Left ventricle myocardium superior (tissue), 1 donor: ENCODE measurements around the gene OR8D1. TPM values are rescaled to one million over a fixed set of nuclear protein-coding genes. Genes with fewer than 3 reads are reported as not detected.

Experiments
- ATAC-seq: fragments of 200-7000 bp; cut with Tn5 transposase; one replicate; pipeline ENCODE4 v1.9.1; 2020; ENCODE audit warnings: mild to moderate bottlenecking, moderate library complexity
- DNase-seq: peaks from one replicate; pipeline ENCODE4 v3.0.0-alpha.2; 2020
- intact Hi-C: fragments of 100-400 bp; cut with micrococcal nuclease; formaldehyde crosslinking; loops from one replicate; pipeline ENCODE4 v1.11.0; 2022
- long read RNA-seq: library from polyadenylated mRNA; unstranded; transcript quantifications from one replicate; pipeline ENCODE4 v2.0.0, GENCODE V29; 2021
- total RNA-seq: library from RNA; stranded (reverse); fragmentation: NEBNext Ultra II Directional; extraction: Animal tissue kit (Norgen Biotek cat#: 25700); gene quantifications from one replicate; pipeline ENCODE4 v1.2.1, GENCODE V29; 2021
- donor health status: DM: no; HTN: yes; CAD: no; lungs with severe emphysema.

Gene OR8D1
- not detected for total RNA-seq
- long read RNA-seq, result 0 reads

DNA sequence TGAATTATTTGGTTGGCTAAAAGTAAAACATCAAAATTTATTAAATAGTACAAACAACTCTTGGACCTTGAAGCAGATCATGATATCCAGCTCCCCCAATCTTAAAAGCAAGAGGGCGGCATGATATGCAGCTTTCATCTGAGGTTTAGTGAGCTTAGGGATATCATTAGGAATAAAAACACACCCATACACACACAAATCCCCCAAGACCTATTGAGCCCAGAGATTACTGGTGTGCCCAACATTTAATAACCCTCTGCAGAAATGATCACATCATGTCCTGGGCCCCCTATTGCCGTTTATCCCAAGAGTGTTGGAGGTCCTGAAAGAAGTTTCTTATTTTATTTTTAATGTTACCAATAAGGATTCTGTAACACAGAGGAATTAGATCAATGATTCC lies at the start of gene OR8D1:
Gene OR8D1 (minus strand): TSS at position 101 of the 400 bp plus-strand sequence. CDS start 3,183 bp downstream, outside the sequence.
- intact Hi-C loops, result no loop called here
- no peak for DNase-seq
- no peak for ATAC-seq

DNA sequence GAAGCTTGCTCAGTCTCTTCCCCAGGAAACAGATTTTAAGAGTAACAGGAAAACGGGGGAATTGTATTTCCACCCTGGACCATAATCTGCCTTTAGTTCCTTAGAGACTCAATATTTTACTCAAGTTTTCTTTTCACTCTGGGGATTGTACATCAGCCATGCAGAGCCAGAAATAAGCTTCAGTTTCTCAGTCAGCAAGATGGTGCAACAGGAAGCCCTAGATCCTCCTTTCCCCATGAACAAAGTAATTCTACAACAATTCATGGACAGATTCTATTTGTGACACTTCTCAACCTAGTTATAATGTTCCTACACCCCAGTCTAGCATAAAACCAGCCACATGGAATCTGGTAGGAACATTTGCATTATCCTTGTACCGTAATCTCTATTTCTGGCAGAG lies 45.8 kb upstream of the OR8D1 start:
- DNase-seq (no peak), ATAC-seq (no peak)
- intact Hi-C loops, result no loop called here

GRCh38 chr11:124346311-124346955 lies 32.7 kb upstream of the OR8D1 start:
- ATAC-seq (no peak), DNase-seq (no peak)
- intact Hi-C loops, result no loop called here

- intact Hi-C loops, result no loop called here
- ATAC-seq (no peak), DNase-seq (no peak)
Observed at GRCh38 chr11:124344346-124344745, 30.6 kb upstream of the OR8D1 start.

- DNase-seq (no peak), ATAC-seq (no peak)
- intact Hi-C loops, result no loop called here
Observed at GRCh38 chr11:124340142-124340447, 26.3 kb upstream of the OR8D1 start.

DNA sequence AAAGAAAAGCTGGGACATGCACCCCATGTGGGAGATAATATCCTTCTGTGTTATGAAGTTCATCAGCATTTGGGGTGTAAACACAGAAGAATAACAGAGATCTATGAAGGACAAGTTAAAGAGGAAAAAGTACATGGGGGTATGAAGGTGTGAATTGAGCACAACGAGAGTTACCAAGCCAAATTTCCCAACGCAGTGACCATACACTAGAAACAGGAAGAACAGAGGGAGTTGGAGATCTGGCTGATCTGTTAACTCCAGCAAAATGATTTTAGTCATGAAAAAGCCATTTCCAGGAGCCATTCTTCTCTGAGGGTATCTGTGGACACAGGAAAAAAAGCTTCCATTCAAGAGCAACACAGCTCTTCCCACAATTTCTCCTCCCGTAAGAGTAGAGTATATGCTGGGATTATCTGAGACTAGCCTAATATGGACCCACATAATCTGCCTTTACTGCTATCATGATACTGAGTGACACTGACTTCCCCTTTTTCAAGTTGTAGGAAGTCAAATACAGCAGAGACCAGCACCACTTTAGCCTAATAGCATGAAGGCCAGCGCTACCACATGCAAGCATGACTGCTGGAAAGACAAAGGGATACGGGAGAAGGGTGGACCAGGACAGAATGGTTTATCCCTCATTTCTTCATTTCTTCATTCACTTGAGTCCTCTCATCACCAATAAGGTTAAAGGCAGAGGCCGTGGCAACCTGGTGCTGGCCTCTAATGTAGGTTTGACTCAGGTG lies 25.8 kb upstream of the OR8D1 start:
- intact Hi-C loops, result no loop called here
- DNase-seq, result no peak
- no peak for ATAC-seq

- intact Hi-C loops, result no loop called here
Observed at GRCh38 chr11:124331873-124332272, 18.1 kb upstream of the OR8D1 start.

GRCh38 chr11:124329787-124330478 lies 16.2 kb upstream of the OR8D1 start:
- no peak for ATAC-seq
- no peak for DNase-seq
- intact Hi-C loops, result no loop called here

More at GRCh38 chr11:124331873-124332272, 18.1 kb upstream of the OR8D1 start:
- ATAC-seq (no peak), DNase-seq (no peak)

- ATAC-seq, result no peak
- intact Hi-C loops, result no loop called here
Observed at GRCh38 chr11:124327775-124328174, 14.0 kb upstream of the OR8D1 start.

DNA sequence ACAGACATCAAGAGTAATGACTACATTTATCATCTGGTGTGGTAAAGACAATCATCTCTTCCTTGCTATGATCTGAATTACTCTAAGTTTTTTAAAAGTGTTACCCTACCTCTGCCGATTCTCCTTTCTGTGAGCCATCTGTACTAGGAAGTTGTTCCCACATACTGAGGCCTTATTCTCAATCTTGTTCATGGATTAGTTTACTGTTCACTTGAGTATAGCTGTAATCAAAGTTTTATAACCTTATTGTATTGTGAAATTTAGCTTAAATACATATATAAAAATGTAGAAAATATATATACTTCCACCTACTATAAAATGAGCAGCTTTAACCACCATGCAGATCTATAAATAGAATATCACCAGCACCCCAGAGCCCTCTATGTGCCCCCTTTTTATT lies 8.6 kb upstream of the OR8D1 start:
- intact Hi-C loops, result no loop called here
- ATAC-seq (no peak), DNase-seq (no peak)

More at GRCh38 chr11:124327775-124328174, 14.0 kb upstream of the OR8D1 start:
- DNase-seq, result no peak

GRCh38 chr11:124320097-124320496 lies 6.3 kb upstream of the OR8D1 start, which contains the start of gene OR8D2:
OR8D2 (minus strand) TSS chr11:124320197; CDS start chr11:124320197, 0 bp downstream.
- intact Hi-C loops, result no loop called here
- ATAC-seq (no peak), DNase-seq (no peak)

- ATAC-seq (no peak), DNase-seq (no peak)
- intact Hi-C loops, result no loop called here
Observed at GRCh38 chr11:124315052-124315451, 1.3 kb upstream of the OR8D1 start.

DNA sequence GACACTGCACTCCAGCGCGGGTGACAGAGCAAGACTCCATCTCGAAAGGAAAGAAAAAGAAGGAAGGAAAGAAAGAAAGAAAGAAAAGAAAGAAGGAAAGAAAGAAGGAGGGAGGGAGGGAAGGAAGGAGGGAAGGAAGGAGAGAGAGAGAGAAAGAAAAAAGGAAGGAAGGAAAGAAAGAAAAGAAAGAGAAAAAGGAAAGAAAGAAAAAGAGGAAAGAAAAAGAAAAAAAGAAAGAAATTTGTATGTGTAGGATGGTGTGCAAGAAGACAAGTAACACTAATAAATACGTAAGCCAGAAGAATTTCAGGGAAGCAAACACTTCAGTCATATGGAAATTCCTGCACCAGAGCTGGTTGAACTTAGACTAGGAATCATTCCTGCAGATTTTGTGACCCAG lies 618 bp downstream of the OR8D1 start:
- ATAC-seq, result no peak
- DNase-seq, result no peak

GRCh38 chr11:124311670-124312069 lies 2.1 kb downstream of the OR8D1 start:
- no peak for ATAC-seq
- DNase-seq, result no peak
- intact Hi-C loops, result no loop called here

More for the DNA sequence above, 618 bp downstream of the OR8D1 start:
- intact Hi-C loops, result no loop called here

DNA sequence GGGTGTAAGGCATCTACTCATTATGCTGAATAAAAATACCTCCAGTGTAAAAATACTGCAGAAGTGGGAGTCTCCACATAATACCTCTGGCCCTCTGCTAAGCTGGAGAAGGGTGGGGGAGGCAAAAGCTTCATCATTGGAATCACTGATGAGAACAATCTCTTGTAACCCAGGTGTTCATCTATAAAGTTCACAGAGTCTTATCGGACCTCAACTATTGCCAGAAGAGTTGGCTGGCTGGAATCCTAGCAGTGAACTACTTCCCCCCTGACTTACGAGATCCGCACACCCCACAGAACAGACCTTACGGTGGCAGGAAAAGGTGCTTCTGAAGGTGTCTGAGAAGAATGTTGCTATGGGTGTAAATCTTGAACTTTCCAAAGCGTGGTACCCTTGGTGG lies 2.5 kb downstream of the OR8D1 start:
- ATAC-seq (no peak), DNase-seq (no peak)
- intact Hi-C loops, result no loop called here

GRCh38 chr11:124310721-124311120 lies 3.0 kb downstream of the OR8D1 start:
- no peak for ATAC-seq
- intact Hi-C loops, result no loop called here

DNA sequence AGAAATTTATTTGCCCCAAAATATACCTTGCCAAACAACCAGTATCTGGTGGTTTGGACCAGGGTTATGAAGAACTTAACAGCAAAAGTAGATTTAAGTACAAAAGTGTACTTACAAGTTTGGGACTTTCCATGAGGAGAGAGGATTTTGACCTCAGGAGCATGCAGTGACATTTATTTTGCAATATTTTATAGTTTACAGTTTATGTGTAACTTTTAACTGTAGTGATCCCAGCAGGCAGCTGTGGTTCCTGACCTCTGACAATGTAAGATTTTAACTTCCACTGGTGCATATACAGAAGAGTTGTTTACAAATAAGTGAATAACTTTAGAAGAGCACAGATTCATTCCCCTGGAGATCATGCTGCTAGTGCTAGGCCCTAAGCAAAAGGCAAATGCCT lies 6.7 kb downstream of the OR8D1 start:
- intact Hi-C loops, result no loop called here
- ATAC-seq (no peak), DNase-seq (no peak)

More at GRCh38 chr11:124310721-124311120, 3.0 kb downstream of the OR8D1 start:
- DNase-seq, result no peak

GRCh38 chr11:124302347-124303125 lies 11.2 kb downstream of the OR8D1 start:
- intact Hi-C loops, result no loop called here
- DNase-seq (no peak), ATAC-seq (no peak)

DNA sequence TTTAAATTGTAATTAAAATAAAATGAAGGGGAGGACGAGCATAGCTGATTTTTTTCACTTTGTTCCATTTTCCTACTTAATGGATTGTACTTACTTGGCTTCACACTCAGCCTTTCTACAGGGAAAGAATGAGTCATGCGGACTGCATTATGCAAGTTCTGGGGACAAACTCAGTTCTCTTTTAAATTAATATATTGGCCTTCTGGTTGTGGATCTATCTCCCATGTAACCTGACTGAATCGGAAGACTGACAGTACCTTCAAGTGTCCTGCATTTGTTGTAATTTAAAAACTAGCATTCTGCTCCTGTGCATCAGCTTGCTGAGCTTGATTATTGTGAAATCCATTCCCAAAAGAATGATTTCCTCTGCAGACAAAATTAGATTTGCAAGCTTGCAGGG lies 12.2 kb downstream of the OR8D1 start:
- intact Hi-C loops, result no loop called here
- ATAC-seq (no peak), DNase-seq (no peak)

DNA sequence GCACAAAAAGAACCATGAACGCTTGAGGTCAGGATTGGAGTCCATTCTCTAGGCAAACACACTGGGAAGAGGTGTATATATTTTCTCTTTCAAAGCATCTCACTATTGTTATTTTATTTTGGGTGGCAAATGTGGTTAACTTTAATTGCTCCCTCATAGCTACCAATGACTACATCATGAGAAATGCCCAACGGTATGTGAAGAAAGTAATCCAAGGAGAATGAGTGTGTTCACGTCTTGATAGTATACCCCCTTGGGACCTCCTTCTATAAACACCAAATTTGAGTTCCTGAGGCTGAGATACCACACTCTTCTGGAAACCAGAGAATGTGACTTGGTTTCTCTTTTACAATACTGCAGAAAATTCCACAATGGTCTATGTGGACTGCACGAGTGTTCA lies 15.8 kb downstream of the OR8D1 start:
- intact Hi-C loops, result no loop called here
- ATAC-seq (no peak), DNase-seq (no peak)
